OCI-LY3 (cell line): ENCODE measurements around the gene CDC14C.
"Not testable (repeated sequence)": the region's sequence is repeated elsewhere in the genome, so short reads cannot be mapped to it uniquely, and the experiment has no call there.

Experiments
- H2AFZ ChIP-seq: fragments of 200-600, 300-600 bp; shearing (Covaris generic); 2 replicates; pipeline ENCODE4 v1.6.0; 2014; ENCODE audit warnings: antibody characterized with exemption, low read depth, low read length
- H3K27ac ChIP-seq: fragments of 200-600, 300-600 bp; sonication (generic); 2 replicates; pipeline ENCODE4 v1.5.1; 2014; ENCODE audit warnings: mild to moderate bottlenecking, low read length, moderate library complexity, mixed read lengths
- H3K27me3 ChIP-seq: fragments of 200-600, 300-600 bp; sonication (generic); 2 replicates; pipeline ENCODE4 v1.6.1; 2014; ENCODE audit warnings: low read depth, low read length, mixed read lengths
- H3K36me3 ChIP-seq: fragments of 200-600, 300-600 bp; sonication (generic); replicated peaks from 2 replicates; pipeline ENCODE3; 2014; ENCODE audit warnings: low read depth, low read length, mixed read lengths
- H3K4me1 ChIP-seq: fragments of 300-600, 200-600 bp; sonication (generic); 2 replicates; pipeline ENCODE4 v1.6.1; 2014; ENCODE audit warnings: low read length, mixed read lengths
- H3K4me2 ChIP-seq: fragments of 200-600, 300-600 bp; sonication (generic); 2 replicates; pipeline ENCODE4 v1.6.1; 2014; ENCODE audit warnings: low read length, mixed read lengths
- H3K4me3 ChIP-seq: fragments of 300-600, 200-600 bp; sonication (generic); 2 replicates; pipeline ENCODE4 v1.5.1; 2014; ENCODE audit warnings: antibody characterized with exemption, mild to moderate bottlenecking, low read length, moderate library complexity
- H3K79me2 ChIP-seq: fragments of 300-600, 200-600 bp; shearing (Covaris generic); 2 replicates; pipeline ENCODE4 v1.6.1; 2014; ENCODE audit warnings: mild to moderate bottlenecking, low read length, mixed read lengths
- H3K9ac ChIP-seq: fragments of 300-600, 200-600 bp; shearing (Covaris generic); 2 replicates; pipeline ENCODE4 v1.6.0; 2014; ENCODE audit warnings: mild to moderate bottlenecking, low read length, moderate library complexity
- H3K9me3 ChIP-seq: fragments of 200-600, 300-600 bp; shearing (Covaris generic); 2 replicates; pipeline ENCODE4 v1.6.1; 2014; ENCODE audit warnings: low read length, mixed read lengths; ENCODE audit not compliant: insufficient read depth
- H4K20me1 ChIP-seq: fragments of 200-600, 300-600 bp; sonication (generic); 2 replicates; pipeline ENCODE4 v1.6.1; 2016; ENCODE audit warnings: low read length, mixed read lengths; ENCODE audit not compliant: insufficient read depth
- EZH2phosphoT487 ChIP-seq: fragments of 200-600 bp; shearing (Covaris generic); IDR thresholded peaks from 2 replicates; pipeline ENCODE4 v1.6.1; 2018; ENCODE audit warnings: antibody characterized with exemption, mixed run types, low read depth
- TF ChIP-seq, protein P1 (sequence below): fragments of 200-600, 300-600 bp; sonication (generic); IDR thresholded peaks from 2 replicates; pipeline ENCODE4 v1.5.1; 2014; ENCODE audit warnings: antibody characterized with exemption, low read length, low read depth

The CDC14C gene

DNA sequence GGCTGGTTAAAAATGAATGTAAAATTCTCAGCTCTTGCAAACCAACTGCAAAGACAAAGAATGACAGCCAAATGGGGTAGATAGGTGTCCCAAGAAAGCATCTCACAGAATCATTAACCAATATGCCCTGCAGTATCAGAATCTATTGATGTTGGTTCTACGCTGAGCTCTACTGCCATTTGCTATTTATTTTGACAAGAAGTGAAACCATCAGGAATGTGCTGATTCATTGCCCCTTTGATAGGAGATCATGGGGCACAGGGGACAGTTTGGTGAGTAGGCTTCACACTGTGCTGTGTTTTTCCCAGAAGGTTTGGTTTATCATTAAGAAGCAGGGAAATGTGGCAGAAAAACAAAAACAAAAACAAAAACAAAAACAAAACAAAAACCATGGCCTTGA, 19.4 kb upstream of the CDC14C start:
- no peaks in the 10 kb centered on the region for H3K79me2 ChIP-seq
- H2AFZ ChIP-seq = no peak overlapping the region
- H3K27ac ChIP-seq = no peak overlapping the region
- no peaks in the 10 kb centered on the region for H4K20me1 ChIP-seq
- no peaks in the 10 kb centered on the region for H3K36me3 ChIP-seq
- no peak overlapping the region for H3K9ac ChIP-seq
- H3K4me2 ChIP-seq = no peak overlapping the region
- H3K9me3 ChIP-seq = no peaks in the 10 kb centered on the region
- no peak overlapping the region for H3K4me3 ChIP-seq
- TF ChIP-seq EZH2phosphoT487 = no peak
- TF ChIP-seq, protein P1, sequence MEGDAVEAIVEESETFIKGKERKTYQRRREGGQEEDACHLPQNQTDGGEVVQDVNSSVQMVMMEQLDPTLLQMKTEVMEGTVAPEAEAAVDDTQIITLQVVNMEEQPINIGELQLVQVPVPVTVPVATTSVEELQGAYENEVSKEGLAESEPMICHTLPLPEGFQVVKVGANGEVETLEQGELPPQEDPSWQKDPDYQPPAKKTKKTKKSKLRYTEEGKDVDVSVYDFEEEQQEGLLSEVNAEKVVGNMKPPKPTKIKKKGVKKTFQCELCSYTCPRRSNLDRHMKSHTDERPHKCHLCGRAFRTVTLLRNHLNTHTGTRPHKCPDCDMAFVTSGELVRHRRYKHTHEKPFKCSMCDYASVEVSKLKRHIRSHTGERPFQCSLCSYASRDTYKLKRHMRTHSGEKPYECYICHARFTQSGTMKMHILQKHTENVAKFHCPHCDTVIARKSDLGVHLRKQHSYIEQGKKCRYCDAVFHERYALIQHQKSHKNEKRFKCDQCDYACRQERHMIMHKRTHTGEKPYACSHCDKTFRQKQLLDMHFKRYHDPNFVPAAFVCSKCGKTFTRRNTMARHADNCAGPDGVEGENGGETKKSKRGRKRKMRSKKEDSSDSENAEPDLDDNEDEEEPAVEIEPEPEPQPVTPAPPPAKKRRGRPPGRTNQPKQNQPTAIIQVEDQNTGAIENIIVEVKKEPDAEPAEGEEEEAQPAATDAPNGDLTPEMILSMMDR = no peak
- H3K27me3 ChIP-seq = no peaks in the 10 kb centered on the region
- H3K4me1 ChIP-seq = no peaks in the 10 kb centered on the region

DNA sequence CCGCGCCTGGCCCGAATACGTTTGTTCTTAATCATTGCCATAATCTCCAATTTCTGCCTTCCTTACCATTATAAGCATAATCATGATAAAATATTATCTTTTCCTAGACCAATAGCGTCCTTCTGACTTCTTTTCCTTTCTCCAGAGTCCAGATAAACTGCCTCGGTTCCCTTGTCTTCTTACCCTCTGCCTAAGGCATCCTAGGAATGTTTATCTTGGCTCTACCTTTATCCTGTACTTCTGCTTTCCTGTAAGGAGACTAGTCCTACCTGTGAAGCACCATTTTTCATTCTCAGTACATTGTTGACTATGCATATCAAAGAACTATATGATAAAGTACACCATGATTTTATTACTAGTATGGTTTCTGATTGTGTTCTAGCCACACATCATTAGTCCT, 18.7 kb upstream of the CDC14C start:
- H3K9me3 ChIP-seq, H3K4me2 ChIP-seq, H3K4me1 ChIP-seq: not testable (repeated sequence)

DNA sequence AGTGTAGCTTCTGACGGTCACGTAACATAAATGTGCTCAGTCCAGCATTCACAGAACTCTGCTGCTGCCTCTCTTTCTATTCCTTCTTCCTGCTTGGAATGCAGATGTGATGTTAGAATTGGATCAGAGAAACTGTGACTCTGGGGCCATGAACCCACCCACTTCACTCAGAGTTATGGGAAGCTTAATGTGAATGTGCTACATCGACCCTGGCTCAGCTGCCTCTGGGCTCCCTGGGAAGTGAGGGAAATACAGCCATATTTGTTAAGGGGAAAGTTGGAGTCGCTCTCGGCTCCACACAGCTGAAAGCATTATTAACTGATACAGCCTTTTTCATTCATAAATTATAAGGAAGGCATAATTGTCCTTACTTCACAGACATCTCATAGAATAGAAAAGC, 14.5 kb upstream of the CDC14C start:
- not testable (repeated sequence) for H2AFZ ChIP-seq, H4K20me1 ChIP-seq, H3K4me1 ChIP-seq, H3K9me3 ChIP-seq, H3K27ac ChIP-seq, H3K79me2 ChIP-seq, H3K4me2 ChIP-seq, H3K4me3 ChIP-seq, H3K27me3 ChIP-seq, H3K9ac ChIP-seq, H3K36me3 ChIP-seq

More for the DNA sequence above, 18.7 kb upstream of the CDC14C start:
- H3K4me3 ChIP-seq, H3K27ac ChIP-seq, H2AFZ ChIP-seq, H3K79me2 ChIP-seq, H3K36me3 ChIP-seq, H4K20me1 ChIP-seq, H3K27me3 ChIP-seq, H3K9ac ChIP-seq: not testable (repeated sequence)

DNA sequence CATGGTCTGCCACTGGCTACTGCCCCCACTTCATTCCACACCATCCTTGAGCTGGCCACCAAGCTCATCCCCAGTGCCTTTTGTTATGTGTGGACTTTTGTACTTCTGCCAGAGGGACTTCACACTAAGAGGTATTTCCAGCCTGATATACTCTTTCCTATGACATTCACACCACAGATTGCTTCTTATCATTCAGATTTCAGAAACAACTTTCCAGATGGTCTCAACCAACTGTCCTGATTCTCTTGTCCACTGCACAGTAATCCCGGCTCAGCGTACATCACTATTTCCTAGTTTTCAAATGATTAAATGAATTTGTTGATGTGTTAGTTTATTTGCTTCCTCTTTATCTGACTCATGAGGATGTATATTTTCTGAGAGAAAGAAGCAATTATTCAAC, 7.1 kb downstream of the CDC14C start:
- no peaks in the 10 kb centered on the region for H3K4me1 ChIP-seq
- no peaks in the 10 kb centered on the region for H4K20me1 ChIP-seq
- no peaks in the 10 kb centered on the region for H3K36me3 ChIP-seq
- no peaks in the 10 kb centered on the region for H3K9me3 ChIP-seq
- H3K27ac ChIP-seq = no peak overlapping the region
- H3K4me3 ChIP-seq = no peak overlapping the region
- no peaks in the 10 kb centered on the region for H3K27me3 ChIP-seq
- TF ChIP-seq EZH2phosphoT487 = no peak
- TF ChIP-seq, protein P1 = no peak
- no peak overlapping the region for H3K9ac ChIP-seq
- no peak overlapping the region for H2AFZ ChIP-seq
- H3K79me2 ChIP-seq = no peaks in the 10 kb centered on the region
- no peak overlapping the region for H3K4me2 ChIP-seq

DNA sequence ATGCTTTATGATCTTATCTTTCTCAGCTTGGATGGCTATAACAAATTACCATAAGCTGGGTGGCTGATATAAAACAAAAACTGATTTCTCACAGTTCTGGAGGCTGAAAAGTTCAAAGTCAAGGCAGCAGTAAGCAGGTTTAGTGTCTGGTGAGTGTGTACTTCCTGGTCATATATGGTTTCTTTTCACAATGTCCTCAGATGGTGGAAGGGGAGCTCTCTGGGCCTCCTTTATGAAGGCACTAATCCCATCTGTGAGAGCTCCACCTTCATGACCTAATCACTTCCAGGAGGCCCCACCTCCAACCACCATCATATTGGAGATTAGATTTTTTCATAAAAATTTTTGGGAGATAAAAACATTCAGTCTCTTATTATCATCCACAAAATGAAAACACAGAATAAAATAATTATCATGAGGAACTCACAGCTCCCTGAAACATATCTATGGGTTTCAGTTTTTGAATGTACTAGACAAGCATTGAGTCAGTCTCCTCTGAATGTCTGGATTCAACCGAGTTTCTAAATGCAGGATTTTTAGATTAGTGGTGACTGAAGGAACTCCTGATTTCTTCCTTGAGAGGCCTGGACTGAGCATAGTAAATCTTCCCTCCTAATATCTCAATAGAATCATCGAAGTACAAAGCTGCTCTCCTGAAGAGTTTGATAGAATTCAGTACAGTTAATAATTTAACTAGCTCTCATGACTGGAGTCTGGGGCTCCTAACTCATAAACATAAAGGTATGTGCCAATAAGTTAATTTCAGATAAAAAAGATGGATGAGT, 8.0 kb downstream of the CDC14C start:
- no peak overlapping the region for H2AFZ ChIP-seq
- no peak for TF ChIP-seq EZH2phosphoT487
- TF ChIP-seq, protein P1 = no peak
- no peaks in the 10 kb centered on the region for H3K36me3 ChIP-seq
- H3K27me3 ChIP-seq = no peaks in the 10 kb centered on the region
- H3K79me2 ChIP-seq = no peaks in the 10 kb centered on the region
- H3K4me2 ChIP-seq = no peak overlapping the region
- H3K27ac ChIP-seq = no peak overlapping the region
- H3K9me3 ChIP-seq = no peaks in the 10 kb centered on the region
- H3K9ac ChIP-seq = no peak overlapping the region
- no peaks in the 10 kb centered on the region for H4K20me1 ChIP-seq
- H3K4me3 ChIP-seq = no peak overlapping the region
- no peaks in the 10 kb centered on the region for H3K4me1 ChIP-seq
